HK-2 (cell line): ENCODE results near the gene COL4A4.

Experiments used
- DNase-seq: peaks from one replicate; pipeline ENCODE4 v3.0.0-alpha.2; 2018; ENCODE audit not compliant: unreplicated experiment

Gene COL4A4

GRCh38 chr2:227161947-227162346 is 2.1 kb downstream of the COL4A4 start:
- no peak for DNase-seq

GRCh38 chr2:227160164-227160563 is 3.8 kb downstream of the COL4A4 start:
- no peak for DNase-seq

GRCh38 chr2:227154986-227155774 is 8.8 kb downstream of the COL4A4 start:
- no peak for DNase-seq

GRCh38 chr2:227153758-227154486 is 10.1 kb downstream of the COL4A4 start:
- DNase-seq: no peak

- no peak for DNase-seq
These were observed 10.7 kb downstream of the COL4A4 start for GRCh38 chr2:227153307-227153706.

GRCh38 chr2:227152093-227152766 is 11.8 kb downstream of the COL4A4 start:
- DNase-seq: no peak

- DNase-seq: no peak
These were observed 13.6 kb downstream of the COL4A4 start for GRCh38 chr2:227150222-227150936.

GRCh38 chr2:227148106-227148505 is 15.9 kb downstream of the COL4A4 start:
- no peak for DNase-seq

GRCh38 chr2:227147023-227147422 is 17.0 kb downstream of the COL4A4 start:
- no peak for DNase-seq

GRCh38 chr2:227146456-227146855 is 17.5 kb downstream of the COL4A4 start:
- DNase-seq: no peak

- DNase-seq: no peak
These were observed 20.1 kb downstream of the COL4A4 start for GRCh38 chr2:227143895-227144294.

GRCh38 chr2:227141301-227141700 is 22.7 kb downstream of the COL4A4 start:
- no peak for DNase-seq

- no peak for DNase-seq
These were observed 29.4 kb downstream of the COL4A4 start for GRCh38 chr2:227134591-227134990.

GRCh38 chr2:227132986-227133385 is 31.0 kb downstream of the COL4A4 start:
- DNase-seq: no peak

GRCh38 chr2:227130636-227131035 is 33.4 kb downstream of the COL4A4 start:
- no peak for DNase-seq

GRCh38 chr2:227127201-227127600 is 36.8 kb downstream of the COL4A4 start:
- DNase-seq: no peak

GRCh38 chr2:227125506-227125905 is 38.5 kb downstream of the COL4A4 start:
- no peak for DNase-seq

- no peak for DNase-seq
These were observed 39.2 kb downstream of the COL4A4 start for GRCh38 chr2:227124811-227125210.

GRCh38 chr2:227123697-227124096 is 40.3 kb downstream of the COL4A4 start:
- no peak for DNase-seq

- no peak for DNase-seq
These were observed 45.7 kb downstream of the COL4A4 start for GRCh38 chr2:227118353-227118752.

GRCh38 chr2:227117852-227118251 is 46.2 kb downstream of the COL4A4 start:
- no peak for DNase-seq

- no peak for DNase-seq
These were observed 47.0 kb downstream of the COL4A4 start for GRCh38 chr2:227117027-227117426.
